ENCODE measurements around the gene DOCK2.
"Not testable (repeated sequence)": the region's sequence is repeated elsewhere in the genome, so short reads cannot be mapped to it uniquely, and the experiment has no call there.

DOCK2 gene

GRCh38 chr5:169785771-169786618, 148.9 kb downstream of the DOCK2 start:
- DNase-seq: no peak

DNA sequence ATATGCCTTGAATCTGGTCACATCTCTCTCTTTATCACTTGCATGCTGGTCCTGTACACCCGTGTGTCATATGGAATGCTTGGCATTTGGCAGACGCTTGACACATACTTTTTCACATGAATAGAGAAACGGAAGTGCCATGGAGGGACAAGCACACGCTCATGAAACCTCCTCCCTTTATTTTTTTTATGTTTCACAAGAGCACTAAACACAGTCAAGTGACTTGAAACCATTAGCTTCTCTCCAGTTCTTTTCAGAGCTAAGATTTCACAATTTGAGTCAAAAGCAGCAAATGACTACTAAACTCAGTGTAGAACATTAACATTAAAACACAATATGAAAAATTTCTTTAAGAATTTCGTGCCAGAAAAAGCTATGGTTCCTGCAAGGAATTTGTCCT, 151.1 kb downstream of the DOCK2 start:
- no peak for DNase-seq

- DNase-seq: no peak
These were observed 152.4 kb downstream of the DOCK2 start for GRCh38 chr5:169789417-169789940.

- DNase-seq: no peak
These were observed 154.2 kb downstream of the DOCK2 start for GRCh38 chr5:169791251-169791650.

- peak in 24 of 56 donors; percentile 2 to 70 (median 25) for DNase-seq
These were observed 158.3 kb downstream of the DOCK2 start for GRCh38 chr5:169795338-169795737.

DNA sequence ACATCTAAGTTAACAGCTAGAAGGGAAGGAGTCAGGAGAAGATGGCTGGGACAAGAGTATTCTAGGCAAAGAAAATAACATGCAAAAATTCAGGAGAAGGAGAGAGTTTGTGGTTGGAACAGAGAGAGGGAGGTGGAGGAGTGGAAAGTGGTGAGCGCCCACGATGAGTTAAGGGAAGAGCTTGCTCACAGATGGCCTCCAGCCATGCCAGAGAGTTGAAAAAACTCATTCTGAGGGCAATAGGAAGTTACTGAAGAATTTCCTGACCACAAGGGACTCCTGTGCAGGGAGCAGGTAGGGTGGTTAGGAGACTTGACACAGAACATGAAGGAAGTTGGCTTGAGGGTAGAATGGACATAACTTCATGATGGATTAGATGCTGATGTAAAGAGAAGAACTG, 159.7 kb downstream of the DOCK2 start:
- no peak for DNase-seq

DNA sequence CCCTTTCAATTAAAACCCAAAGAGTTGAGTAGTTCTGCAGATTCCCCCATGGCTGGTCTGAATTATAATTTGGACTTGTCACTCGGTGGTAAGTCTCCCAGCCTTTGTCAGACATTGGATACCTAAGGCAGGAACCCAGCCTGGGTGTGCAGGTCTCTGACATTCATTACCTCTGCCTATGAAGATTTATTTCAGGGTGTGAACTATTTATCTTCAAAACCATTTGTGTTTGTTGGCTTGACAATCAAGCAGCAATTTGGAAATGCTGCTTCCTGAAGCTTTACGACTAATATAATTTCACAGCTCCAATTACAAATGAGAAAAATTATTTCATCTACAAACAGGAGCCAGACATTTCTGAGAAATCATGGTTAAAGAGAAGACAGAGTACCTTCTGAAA, 160.5 kb downstream of the DOCK2 start:
- no peak for DNase-seq

DNA sequence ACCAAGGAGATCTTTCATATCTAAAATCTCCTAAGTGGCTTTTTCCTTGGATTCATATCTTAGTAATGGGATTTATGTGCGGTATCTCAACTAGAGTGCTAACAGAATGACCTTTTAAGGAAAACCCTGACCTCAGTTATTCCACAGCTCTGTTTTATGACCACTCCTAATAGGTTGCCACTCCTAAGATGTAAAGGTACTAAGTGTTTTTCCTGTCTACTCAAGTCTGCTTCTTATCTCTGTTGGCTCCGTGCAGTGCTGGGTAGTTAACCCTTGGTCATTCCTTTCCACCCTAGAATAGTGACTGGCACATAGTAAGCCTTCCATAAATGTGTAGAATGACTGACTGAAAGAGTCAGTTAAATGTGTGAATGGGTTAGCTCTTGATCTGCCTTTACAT, 161.4 kb downstream of the DOCK2 start:
- no peak for DNase-seq

DNA sequence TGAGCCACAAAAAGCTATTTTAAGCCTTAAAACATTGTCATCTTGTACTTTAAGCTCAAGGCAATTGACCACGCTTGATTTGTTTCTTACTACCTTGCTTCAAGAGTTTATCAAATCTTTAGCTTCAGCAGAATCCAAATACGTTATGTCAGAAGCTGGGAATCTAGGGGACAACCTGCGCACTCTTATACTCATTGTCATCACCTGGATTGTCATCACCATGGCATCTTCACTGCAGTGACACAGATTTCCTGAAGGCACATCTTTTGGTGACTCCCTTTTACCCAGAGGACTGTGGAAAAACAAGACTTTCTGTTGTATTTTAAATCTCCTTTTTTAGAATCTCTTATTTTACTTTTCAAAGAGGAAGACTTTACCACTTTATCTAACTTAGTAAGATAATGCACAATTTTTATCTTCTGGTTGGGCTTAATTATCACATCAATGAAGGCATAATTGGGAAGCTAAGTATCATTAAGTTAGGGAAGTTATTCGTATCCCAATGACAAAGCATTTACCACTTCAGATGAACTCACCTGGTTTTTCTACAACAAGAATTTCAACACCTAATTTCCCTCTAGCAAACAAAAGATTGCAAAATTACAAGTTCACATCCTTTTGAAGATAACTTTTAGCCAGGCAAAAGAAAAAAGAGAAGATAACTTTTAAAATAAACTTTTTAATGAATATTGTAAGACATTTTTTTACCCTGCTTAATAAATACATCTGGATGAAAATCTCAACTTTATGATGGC, 162.0 kb downstream of the DOCK2 start:
- no peak for DNase-seq

GRCh38 chr5:169801324-169801777, 164.3 kb downstream of the DOCK2 start:
- no peak for DNase-seq

DNA sequence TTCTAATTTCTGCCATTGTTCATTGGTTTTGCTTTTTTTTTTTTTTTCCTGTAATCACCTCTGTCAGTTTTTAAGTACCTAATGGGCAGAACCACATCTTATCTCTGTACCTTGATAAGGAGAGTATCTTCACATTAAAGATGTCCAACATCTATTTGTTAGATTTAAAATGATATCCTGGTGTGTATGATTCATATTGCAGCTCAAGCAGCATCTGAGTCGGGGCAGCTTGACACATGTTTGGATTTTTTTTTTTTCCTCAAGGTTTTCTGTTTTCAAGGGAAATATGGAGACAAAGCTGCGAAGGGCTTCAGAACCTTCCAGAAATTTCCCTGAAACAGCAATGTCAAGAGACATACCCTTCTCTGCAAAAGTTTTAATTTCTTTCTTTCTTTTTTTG, 164.7 kb downstream of the DOCK2 start:
- no peak for DNase-seq

DNA sequence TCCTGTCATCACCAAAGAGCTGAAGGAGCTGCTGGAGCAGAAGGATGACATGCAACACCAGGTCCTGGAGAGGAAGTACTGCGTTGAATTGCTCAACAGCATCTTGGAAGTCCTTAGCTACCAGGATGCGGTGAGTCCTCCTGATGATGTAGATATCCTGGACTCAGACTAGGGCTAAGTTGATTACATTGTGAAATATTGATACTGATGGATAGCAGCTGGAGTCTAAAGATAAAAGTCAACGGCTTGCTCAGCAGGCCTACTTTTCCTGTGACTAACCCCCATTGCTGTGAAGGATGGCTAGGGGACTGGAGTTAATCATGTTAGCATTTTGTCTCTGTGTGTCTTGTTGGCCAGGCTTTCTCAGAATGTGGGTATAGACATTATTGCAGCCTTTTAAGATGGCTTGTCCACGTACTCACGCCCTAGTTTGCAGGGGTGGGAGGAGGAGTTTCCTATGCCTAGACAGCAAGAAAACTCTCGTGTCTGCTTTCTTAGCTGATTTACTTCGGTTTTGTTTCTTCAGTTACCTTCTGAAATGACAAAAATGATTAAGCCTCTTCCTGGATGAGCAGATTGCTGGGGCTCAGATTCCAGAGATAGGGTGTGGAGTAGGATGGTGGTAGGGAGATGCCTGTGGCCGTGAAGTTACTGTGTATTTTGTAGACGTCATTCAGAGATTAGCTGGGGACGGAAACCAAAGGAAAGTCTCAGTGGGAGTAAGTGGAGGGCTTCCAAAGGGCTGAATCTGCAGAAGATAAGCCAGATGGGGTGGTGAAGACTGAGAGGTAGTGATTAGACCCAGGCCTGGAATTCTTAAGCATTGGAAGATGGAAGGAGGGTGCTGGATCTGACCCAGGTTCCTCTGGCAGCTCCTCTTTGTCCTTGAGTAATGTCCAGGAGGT, 166.3 kb downstream of the DOCK2 start:
- DNase-seq: no peak

- DNase-seq: no peak
These were observed 167.8 kb downstream of the DOCK2 start for GRCh38 chr5:169804861-169805260.

GRCh38 chr5:169805527-169805934, 168.5 kb downstream of the DOCK2 start:
- DNase-seq: peak in 24 of 56 donors; percentile 8 to 74 (median 38)

DNA sequence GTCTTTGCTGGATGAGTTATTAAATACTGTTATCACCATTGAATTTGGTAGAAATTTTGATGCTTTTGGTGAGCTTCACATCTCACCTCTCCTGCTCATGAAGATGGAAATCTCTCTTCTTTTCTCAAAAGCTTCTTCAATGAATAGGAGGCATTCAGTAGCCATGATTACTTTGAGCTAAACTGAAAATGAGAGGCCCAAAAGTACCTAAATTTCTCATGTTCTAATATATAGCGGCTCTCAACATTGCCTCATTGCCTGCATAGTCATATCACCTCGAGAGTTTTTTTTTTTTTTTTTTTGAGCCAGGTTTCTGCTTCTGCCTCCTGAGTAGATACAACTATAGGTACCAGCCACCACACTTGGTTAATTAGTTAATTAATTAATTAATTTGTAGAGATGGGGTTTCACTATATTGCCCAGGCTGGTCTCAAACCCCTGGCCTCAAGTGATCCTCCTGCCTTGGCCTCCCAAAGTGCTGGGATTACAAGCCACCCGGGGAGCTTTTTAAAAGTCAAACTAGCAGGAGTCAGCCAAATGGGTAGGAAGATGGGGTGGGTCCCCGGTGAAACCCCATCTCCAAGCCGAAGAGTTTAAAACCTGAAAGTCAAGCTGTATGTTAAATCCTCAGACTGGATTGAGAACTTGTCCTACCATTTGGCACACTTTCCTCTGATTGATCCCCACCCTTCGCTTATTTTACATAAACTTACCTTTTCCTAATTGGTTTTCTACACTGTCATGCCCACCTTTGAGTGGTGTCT, 169.0 kb downstream of the DOCK2 start:
- no peak for DNase-seq

- peak in 6 of 56 donors; percentile 2 to 19 (median 7) for DNase-seq
These were observed 171.1 kb downstream of the DOCK2 start for GRCh38 chr5:169808118-169808581.

DNA sequence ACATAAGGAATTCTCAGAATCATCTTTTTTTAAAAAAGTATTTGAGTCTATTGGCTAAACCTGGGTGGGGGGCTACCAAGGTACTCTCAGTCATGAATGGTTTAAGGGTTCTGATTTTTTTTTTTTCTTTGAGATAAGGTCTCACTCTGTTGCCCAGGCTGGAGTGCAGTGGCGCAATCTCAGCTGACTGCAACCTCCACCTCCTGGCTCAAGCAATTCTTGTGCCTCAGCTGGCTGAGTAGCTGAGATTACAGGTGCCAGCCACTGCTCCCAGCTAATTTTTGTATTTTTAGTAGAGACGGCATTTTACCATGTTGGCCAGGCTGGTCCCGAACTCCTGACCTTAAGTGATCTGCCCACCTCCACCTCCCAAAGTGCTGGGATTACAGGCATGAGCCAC, 171.8 kb downstream of the DOCK2 start:
- DNase-seq: not testable (repeated sequence)

DNA sequence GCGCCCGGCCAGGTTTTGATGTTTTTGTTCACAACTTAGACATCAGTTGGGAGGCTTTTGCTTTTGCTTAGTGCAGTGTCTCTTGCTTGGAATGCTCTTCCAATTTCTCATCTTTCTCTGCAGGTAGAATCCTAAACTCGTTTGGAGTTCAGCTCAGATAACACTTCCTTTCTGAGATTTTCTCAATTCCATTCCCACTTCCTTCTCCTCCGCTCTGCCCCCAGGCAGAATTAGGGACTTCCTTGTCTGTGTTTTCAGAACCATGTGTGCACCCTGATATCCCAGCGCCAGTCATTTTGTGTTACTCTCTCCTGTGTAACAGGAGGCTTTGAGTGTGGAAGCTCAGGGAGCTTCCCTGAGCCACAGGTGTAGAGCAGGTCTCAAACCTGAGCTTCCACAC, 172.2 kb downstream of the DOCK2 start:
- DNase-seq: no peak

DNA sequence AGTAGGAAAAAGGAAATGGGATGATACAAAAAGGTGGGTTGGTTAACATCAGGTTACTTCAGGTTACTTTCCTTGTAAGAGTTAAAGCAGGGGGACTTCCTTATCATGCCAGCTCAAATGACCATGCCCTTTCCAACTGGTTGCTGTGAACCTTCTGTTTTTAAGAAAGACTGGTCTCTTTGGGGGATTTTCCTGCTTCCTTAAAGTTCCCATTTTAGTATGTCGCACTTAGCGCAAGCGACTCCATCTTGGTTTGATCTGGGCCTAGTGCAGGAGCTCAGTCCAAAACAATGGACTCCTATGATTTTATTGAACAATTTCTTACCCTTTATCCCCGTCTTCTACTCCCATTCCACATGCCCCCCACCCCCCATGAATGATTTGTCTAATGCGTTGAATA, 173.4 kb downstream of the DOCK2 start:
- DNase-seq: no peak

DNA sequence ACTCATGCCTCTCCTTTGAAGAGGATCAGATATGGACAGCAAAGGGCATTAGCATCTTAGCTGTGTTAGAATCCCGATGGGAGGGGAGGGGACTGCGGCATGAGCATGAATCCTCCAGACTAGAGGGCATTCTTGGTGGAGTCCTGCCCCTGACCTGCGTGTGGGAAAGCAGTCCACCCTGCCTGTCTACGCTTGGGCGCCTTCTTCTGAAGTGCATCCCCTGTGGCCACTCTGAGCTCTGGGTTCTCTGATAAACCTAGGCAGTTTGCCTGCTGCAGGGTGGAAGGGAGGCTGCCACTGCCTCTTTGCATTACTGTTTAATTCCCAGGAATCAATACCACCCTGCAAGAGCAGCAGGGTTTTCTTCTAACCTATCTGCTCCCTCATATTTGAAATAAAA, 173.9 kb downstream of the DOCK2 start:
- no peak for DNase-seq

Data from nucleus accumbens (tissue), 56 donors.